Central memory CD4-positive, alpha-beta T cell (primary cell): ENCODE measurements around the gene SLC18B1.

ENCODE experiments used
- DNase-seq: peaks from one replicate; pipeline ENCODE4 v3.0.0; 2022
- total RNA-seq, 3 experiments: gene quantifications; one replicate each; lab custom pipeline; 2026; lab: John Stamatoyannopoulos, UW

SLC18B1 gene
- total RNA-seq: 9.2 to 31.3 (median 26.5) reads per million in 3 experiments

DNA sequence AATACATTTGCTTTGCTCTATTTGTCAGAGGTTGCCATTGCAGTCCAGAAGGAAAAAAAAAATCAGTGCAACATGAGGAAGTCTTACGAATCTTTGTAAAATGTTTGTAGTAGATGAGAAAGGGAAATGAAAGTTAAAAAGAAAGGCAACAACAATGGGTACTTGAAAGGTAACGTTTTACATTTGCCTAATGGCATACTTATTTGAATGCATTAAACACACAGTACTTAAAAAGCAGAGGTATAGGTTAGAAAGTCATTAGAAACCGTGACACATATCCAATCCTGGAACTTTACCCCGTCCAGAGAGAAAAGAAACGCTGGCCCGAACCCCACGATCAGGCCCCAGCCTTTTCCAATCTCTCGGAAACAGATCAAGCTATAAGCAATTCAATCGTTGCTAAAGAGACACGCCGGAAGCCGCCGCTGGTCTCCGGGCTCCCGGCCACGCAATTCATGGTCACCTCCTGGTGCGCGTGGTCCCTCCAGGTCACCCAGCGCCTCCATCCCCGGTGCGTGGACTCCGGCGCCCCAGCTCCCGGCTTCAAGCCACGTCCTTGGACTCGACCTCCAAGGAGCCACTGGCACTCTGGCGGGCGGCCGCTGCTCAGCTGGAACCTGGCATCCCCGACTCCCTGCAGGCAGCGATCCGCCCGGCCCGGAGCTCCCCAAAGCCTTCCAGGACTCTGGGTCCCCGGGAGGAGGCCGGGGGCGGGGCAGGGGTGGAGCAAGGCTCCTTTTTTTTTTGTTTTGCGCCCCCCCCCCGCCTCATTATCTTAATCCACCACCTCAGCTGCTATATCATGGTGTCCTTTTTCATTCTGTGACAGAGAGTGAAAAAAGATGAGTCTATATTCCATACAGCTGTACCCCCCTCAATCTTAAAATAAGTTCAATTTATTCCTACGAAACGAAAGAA, at the start of gene SLC18B1:
Gene SLC18B1 (minus strand): TSS at position 687 of the 918 bp plus-strand sequence. CDS start 181 bp downstream, at position 506.
- peak; percentile 31 for DNase-seq

- DNase-seq: no peak
These were observed 45.0 kb upstream of the SLC18B1 start for GRCh38 chr6:132843316-132844035.

GRCh38 chr6:132841966-132842365, 43.5 kb upstream of the SLC18B1 start:
- no peak for DNase-seq

DNA sequence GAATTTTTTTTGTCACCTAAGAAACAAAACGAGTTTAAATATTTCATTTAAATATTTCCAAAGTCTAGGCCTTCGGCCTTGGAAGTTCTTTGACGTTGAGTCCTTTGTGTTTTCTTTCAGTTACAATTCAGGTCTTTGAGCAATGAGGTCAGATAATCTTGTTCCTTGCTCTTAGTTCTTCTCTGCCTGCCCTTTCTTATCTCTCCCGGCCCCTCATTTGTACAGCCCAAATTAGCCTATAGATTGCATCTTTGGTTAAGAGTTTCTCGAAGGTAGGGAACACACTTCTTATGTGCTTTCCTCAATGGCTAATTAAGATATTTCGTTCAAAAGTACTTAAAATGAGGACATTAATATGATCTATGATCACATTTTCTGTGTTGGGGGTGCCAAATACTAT, 34.5 kb upstream of the SLC18B1 start:
- no peak for DNase-seq

GRCh38 chr6:132830334-132830751, 31.9 kb upstream of the SLC18B1 start:
- DNase-seq: no peak

GRCh38 chr6:132820629-132821381, 22.4 kb upstream of the SLC18B1 start:
- no peak for DNase-seq

DNA sequence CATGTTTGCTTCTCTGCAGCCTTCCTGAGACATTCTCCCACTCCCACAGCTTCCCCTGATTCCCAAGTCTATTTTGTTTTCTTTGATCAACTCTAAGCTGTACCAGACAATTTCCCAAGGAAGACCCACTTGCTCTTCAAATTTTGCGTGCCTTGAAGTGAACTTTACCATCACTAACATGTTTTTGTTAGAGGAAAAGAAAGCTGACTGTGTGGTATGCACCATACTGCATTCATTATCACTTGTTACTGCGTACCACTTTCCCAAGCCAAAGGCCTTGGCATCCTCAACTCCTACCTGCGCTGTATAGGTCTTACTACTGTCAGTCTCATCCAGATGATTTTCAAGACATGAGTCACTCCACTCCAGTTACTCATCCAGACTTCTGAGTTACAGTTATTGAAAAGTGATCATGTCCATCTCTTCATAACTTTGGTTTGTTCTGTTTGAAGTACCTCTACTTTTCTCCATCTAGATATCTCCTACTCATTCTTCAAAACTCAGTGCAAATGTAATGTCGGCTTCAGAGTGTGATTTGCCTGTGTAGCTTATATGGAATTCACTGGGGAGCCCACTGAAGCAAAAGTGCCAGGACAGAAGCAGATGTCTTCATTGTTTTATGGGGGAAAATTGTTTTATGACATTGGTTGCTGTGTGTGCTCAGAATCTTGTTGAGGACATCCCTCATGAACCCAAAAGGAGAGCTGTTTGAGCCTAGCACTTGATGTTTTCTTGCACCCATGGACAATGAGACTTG, 21.1 kb upstream of the SLC18B1 start:
- DNase-seq: no peak

DNA sequence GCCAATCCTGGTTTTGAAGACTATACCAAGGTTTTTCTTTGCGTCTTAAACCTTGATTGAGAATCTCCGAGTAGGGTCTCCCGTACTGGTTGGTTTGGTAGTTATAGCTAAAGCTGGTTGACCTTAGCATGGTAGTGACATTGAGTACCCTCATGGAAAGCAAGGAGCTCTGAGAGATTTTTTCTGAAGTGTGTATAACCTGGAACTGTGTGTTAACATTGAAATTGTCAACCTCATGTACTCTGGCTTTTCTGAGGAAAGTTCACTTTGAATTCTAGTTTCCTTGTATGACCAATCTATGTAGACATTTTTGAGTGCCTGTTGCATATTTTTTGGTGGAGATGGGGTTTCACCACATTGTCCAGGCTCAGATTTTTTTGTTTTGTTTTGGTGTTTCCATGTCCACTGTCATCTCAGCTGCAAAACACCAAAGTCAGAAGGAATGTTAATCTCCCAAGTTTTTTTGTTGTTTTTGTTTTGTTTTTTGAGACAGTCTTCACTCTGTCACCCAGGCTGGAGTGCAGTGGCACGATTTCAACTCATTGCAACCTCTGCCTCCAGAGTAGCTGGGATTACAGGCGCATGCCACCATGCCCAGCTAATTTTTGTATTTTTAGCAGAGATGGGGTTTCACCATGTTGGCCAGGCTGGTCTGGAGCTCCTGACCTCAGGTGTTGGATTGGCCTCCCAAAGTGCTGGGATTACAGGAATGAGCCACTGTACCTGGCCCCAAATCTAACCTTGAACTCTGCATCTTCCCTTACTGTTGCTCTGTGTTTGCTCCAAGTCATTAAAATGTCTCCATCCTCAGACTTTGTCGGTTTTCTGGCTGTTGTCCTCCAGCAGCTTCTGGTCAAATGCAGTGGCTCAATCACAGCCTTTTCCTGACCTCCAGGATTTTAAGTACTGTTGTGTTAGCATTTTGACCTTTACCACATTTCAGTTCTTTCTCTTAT, 20.2 kb upstream of the SLC18B1 start:
- no peak for DNase-seq

GRCh38 chr6:132817554-132818403, 19.3 kb upstream of the SLC18B1 start:
- DNase-seq: no peak

- no peak for DNase-seq
These were observed 18.2 kb upstream of the SLC18B1 start for GRCh38 chr6:132816660-132817059.

DNA sequence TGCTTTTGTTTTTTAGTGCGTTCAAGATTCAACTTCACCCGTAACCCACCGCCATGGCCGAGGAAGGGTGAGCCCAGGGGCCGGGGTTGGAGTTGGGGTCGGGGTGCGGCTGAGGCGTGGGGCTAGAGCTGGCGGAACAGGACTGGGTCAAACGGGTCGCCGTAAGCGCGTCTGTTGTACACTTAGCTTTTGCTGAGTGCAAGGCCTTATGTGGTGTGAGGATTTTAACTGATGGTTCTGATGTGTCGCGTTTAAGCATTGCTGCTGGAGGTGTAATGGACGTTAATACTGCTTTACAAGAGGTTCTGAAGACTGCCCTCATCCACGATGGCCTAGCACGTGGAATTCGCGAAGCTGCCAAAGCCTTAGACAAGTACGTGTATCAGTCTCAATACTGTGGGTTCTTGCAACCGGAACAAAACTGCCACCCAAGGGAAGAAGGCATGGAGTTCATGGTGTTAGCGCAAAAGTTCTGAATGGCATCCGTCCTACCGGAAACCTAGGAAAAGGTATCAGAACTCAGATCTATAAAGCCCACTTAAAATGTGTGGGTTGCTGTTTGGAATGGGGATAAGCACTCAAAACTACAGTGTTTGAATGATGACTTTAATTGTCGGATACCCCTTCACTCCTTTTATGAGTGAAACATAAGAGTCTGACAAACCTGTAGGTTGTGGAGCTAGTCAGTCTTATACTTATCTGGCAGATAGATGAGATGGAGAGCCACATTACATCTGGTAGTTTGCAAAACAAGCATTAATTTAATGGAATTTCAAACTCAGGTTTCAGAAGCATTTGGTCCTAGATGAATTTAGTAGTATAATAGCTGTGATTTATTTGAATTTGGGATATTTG, 16.5 kb upstream of the SLC18B1 start:
- DNase-seq: peak; percentile 21

- DNase-seq: peak; percentile 57
These were observed 14.9 kb upstream of the SLC18B1 start for GRCh38 chr6:132813173-132813856.

- DNase-seq: no peak
These were observed 14.3 kb upstream of the SLC18B1 start for GRCh38 chr6:132812756-132813172.

- DNase-seq: no peak
These were observed 13.9 kb upstream of the SLC18B1 start for GRCh38 chr6:132812255-132812732.

DNA sequence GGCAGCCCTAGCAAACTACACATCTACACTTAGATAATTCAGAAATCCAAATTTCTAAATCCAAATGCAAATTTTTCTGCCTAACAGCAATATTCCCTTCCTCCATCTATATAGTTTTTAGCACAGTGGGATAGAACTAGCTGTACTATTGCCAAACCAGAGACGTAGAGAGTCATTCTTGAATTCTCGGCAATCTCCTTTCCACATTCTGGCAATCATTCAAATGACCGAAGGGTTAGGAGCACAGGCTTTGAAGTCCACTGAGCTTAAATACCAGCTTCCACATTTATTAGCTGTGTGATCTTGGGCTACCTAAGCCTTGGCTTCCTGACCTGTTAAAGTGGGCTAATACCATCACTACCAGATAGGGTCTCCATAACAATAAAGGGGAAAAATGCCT, 12.8 kb upstream of the SLC18B1 start:
- no peak for DNase-seq

DNA sequence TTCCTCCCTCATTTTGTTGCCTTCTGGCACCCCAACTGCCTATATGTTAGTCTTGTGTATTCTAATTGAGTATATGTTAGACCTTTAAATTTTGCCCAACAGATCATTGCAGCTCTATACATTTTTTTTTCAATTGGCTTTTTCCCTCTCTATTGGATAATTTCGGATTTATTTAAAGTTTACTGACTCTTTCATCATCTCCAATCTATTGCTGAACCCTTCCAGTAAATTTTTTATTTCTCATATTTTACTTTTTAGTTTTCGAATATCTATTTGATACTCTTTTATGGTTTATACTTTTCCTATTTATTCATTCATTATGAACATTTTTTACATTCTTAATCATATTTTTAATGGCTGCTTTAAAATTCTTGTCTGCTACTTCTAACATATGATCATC, 7.1 kb upstream of the SLC18B1 start:
- no peak for DNase-seq

- no peak for DNase-seq
These were observed 5.8 kb upstream of the SLC18B1 start for GRCh38 chr6:132804251-132804650.

- DNase-seq: no peak
These were observed 2.2 kb upstream of the SLC18B1 start for GRCh38 chr6:132800656-132801055.
